IPS DF 19.7 (cell line): ENCODE measurements around the gene CST5.
"Not testable (repeated sequence)": the region's sequence is repeated elsewhere in the genome, so short reads cannot be mapped to it uniquely, and the experiment has no call there.

Experiments
- DNase-seq: peaks from one replicate; pipeline ENCODE4 v3.0.0-alpha.2; 2013; ENCODE audit warnings: low read depth, low spot score

CST5 gene

DNA sequence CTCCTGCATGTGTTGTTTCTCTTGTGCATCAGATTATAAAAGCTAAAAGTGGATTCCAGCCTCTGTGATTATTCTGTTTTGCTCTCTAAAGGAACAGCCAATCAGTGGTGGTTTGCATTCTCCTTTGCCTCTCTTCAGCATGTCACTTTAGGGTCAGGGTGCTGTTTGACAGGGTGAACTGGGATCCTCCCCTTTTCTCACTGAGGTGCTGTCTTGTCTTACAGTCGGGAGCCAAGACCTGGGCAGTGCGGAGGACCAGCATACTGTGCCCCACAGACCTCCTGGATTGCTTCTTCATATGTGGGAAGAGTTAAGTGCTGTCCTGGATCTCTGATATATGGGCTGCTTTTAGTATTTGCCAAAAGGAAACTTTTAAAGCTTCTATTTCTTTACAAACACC is 37.9 kb downstream of the CST5 start:
- no peak for DNase-seq

DNA sequence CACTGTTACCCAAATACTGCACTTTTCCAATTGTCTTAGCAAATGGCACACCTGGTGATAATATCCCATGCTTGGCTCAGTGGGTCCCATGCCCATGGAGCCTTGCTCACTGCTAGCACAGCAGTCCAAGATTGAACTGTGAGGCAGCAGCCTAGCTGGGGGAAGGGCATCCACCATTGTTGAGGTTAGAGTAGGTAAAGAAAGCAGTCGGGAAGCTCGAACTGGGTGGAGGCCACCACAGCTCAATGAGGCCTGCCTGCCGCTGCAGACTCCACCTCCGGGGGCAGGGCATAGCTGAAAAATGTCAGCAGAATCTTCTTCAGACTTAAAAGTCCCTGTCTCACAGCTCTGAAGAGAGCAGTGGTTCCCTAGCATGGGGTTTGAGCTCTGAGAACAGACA is 43.8 kb downstream of the CST5 start:
- no peak for DNase-seq

DNA sequence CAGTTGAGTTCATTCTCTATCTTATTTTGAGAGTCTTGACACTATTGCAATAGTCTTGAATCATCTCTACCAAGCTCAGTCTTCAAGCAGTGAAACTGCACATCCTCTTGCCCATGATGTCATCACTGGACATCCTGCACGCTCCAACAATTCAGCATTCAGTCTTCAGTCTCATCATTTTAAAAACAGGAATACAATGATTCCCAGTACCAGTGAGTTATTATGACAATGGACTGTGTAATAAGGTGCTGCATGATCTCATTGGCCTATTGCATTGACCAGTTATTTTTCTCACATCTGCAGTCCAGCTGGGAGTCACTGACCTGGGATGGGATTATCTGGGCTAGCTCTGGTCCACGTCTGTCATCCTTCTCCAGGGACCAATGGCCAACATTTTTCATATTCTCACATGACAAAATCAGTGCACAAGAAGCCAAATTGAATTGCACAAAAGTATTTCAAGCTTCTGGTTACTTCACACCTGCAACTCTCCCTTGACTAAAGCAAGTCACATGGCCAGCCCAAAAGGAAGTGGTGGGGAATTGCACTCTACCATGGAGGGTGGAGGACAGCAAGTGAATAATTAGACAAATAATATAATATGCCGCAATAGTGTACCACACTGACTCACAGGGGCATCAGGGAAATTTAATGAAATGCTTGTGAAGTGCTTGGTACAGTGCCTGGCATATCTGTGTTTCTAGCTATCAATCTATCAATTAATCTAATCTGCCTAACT is 46.6 kb downstream of the CST5 start:
- DNase-seq: no peak

DNA sequence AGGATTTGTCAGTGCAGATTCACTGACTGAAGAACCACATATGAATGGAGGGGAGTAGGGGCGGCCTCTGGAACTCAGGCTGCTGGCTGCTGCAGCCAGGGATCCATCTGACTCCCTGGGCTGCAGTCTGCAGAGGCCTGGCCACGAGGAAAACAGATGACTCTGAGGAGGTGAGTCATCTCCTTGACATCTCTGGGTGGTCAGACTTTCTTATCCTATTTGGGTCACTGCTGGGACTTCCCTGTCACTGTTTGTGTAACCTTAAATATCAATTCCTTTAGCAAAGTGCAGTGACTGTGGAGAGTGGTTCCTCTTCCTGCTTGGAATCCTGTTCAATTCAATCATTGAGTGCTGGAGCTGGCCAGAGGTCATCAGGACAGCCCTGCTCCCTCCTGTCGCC is 47.6 kb downstream of the CST5 start:
- not testable (repeated sequence) for DNase-seq

DNA sequence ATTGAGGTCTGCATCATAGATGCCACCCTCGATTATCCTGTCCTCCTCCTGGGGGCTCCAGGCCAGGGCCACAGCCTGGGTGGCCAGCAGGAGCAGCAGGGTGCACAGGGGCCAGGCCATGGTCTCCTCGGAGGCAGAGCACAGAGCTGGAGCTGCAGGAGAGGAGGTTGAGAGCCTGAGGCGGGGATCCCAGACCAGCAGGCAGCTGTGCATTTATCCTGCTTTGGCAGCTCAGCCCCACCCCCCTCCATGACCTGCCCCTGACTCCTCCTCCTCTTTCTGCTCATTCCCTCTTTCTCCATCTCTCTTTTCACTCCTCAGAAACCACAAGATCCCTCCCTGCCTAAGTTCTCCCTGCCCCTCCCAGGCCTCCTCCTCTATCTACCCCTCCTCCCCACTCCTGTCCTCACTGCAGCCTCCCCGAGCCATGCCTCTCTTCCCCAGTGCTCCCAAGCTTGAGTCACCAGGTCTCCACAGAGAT is 53.0 kb downstream of the CST5 start, which contains the start of gene CST2:
TSS of gene CST2 (minus strand) at position 189 of the 481 bp plus-strand sequence. CDS start at position 120, 69 bp downstream.
- DNase-seq: no peak
